HK-2 (cell line): ENCODE results near the gene HEPACAM.

ENCODE experiments used
- DNase-seq: peaks from one replicate; pipeline ENCODE4 v3.0.0-alpha.2; 2018; ENCODE audit not compliant: unreplicated experiment

Gene HEPACAM

DNA sequence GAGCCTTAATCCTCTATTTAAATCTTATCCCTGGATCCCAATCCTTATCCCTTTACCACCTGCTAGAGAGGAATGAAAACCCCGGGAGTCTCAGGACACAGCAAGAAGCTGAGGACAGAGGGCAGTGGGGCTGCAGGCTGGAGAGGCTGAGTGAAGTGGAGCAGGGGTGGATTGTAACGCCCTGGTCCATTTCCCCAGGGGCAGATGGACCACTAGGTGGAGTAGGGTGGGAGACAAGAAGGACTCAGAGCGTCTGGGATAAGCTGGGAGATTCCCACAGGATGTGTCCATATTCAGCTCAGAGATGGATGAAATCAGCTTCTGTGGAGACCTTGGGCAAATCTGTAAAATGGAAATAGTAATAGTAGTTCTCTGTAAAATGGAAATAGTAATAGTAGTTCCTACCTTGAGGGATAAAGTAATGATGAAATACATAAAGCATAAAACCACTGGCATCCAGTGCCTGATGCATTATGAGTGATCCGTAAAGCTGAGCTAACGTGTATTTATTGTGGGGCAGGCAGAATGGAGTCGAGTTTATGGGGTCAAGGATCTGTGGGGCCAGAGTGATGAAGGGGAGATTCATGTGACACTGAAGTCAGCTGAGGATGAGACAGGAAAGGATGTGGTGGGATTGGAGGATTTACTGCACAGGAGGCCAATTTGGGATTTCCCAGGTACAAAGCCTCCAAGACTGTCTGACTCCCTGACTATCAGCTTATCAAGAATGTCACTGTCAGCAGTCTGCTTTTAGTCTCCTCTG, 36.3 kb downstream of the HEPACAM start:
- no peak for DNase-seq

DNA sequence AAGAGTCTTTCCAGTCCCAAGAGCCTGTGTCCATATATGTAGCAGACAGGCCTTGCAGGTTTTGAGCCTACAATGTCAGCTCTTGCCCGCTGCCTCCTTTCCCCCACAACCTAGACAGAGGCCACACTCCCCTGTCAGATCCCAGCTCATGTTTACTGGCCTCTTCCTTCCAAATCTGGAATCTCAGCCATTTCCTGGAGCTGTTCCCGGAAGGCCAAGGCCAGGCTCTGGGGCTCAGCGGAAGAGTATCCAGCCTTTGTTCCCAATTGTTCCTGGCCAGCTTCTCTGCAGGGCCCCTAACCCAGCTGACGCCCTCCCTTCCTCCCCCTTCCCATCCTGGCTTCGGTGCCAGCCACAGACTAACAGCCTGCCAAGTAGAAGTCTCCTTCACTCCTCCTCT, 37.1 kb downstream of the HEPACAM start:
- DNase-seq = no peak

- no peak for DNase-seq
These were observed 37.6 kb downstream of the HEPACAM start for GRCh38 chr11:124898263-124898680.

- DNase-seq = no peak
These were observed 38.1 kb downstream of the HEPACAM start, which contains the start of gene ROBO4 for GRCh38 chr11:124897674-124898262. Gene ROBO4, minus strand, starts transcription at chr11:124897865. Its CDS starts 70 bp downstream, at chr11:124897795.

DNA sequence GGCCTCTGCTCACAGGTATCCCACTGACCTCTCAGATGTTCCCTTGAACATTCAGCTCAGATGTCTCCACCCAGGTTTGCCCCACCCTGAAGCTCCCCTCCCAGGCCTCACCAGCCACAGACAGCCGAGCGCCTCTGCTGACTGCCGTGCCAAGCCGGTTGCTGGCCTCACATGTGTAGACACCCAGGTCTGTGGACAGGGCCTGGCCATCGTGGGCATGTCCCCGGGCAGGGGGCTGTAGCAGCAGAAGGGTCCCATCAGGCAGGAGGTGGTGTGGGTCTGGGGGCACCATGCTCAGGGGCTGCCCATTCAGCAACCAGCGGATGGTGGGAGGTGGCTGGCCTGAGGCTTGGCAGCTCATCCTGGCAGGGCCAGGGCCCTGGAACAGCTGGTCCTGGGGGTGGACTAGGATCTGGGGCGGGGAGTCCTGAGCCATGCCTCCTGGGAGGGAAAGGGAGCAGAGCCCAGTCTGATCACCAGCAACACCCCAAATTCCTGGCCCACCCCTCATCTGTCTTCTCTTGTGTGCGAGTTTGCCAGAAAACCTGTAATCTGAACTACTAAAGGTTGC, 38.9 kb downstream of the HEPACAM start:
- DNase-seq = no peak

GRCh38 chr11:124896071-124896750, 39.6 kb downstream of the HEPACAM start:
- no peak for DNase-seq

- no peak for DNase-seq
These were observed 40.3 kb downstream of the HEPACAM start for GRCh38 chr11:124895471-124895971.

GRCh38 chr11:124894606-124895430, 41.0 kb downstream of the HEPACAM start:
- DNase-seq = no peak

DNA sequence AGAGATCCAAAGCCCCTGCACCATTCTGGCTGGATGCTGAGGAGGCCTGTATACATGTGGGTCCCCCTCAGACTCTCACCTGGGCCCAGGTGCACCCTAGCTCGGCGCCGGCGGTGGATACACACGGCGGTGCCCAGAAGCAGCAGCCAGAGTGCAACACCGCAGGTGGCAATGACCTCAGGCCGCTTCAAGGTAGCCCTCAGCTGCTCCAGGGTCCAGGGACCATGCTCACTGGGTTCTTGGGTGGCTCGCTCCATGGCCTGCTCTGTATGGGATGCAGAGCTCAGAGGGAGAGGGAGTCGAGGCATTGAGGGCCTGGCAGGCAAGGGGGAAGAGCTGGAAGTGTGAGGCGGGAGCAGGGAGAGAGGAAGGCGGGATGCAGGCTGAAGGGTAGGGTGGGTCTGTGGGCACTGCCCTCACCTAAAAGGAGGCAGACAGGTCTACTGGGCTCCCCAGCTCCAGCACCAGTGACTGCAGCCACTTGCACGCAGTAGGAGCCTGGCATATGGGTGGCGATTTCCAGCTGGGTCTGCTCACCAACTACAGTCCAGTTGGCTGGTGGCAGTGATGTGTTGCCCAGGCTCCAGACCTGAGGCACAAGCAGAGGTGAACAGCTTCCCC, 42.0 kb downstream of the HEPACAM start:
- DNase-seq = no peak

GRCh38 chr11:124892750-124893454, 42.9 kb downstream of the HEPACAM start:
- no peak for DNase-seq

- DNase-seq = no peak
These were observed 43.7 kb downstream of the HEPACAM start for GRCh38 chr11:124892146-124892545.

GRCh38 chr11:124891373-124891861, 44.4 kb downstream of the HEPACAM start:
- DNase-seq = no peak

DNA sequence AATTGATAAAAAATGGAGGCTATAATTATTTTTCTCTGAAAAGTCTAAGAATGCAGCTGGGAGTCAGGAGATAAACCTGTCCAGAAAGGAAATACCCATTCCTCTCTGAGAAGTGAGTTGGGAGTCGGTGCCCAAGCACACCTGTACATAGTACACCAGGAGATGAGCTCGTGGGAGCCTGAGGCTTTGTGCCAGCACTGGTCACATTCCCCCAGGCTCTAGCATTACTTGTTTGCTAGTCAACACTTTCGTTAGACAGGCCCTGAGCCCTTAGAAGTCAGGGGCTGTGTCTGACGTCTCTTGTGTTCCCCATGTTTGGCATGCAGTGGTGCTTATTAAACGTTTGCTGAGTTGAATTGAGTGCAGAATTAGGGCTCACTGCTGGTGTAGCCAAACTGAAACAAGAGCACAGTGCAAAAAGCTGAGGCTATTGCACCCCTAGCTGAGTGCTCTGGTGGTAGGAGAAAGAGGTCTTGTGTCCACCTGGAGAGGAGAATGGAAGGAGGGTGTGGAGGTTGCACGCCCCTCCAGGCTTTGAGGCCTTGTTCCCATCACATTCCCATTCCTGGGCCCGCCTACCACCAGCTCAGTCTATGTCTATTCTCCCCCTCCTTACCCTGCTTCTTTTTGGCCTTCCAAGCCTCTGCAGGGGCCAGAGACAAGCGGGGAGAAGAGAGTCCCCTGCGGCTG, 45.0 kb downstream of the HEPACAM start:
- DNase-seq = no peak

- DNase-seq = no peak
These were observed 45.7 kb downstream of the HEPACAM start for GRCh38 chr11:124890151-124890550.

GRCh38 chr11:124889191-124890091, 46.4 kb downstream of the HEPACAM start:
- no peak for DNase-seq

DNA sequence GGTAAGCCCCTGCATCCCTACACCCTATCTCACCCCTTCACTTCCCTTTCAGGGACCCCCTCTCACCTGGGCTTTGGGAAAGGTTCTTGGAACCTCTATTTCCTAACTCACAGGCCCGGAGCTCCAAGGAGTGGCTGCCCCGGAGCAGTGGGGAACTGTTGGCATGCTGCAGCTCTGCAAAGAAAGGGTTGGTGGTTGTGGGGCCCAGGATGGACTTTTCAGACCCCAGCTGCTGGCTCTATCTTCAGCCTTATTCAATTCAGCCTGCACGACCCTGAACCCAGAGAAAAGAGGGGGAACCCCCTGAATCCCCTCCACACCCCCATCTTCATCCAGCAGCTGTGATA, 48.2 kb downstream of the HEPACAM start:
- DNase-seq = no peak

GRCh38 chr11:124886978-124887666, 48.7 kb downstream of the HEPACAM start:
- no peak for DNase-seq

DNA sequence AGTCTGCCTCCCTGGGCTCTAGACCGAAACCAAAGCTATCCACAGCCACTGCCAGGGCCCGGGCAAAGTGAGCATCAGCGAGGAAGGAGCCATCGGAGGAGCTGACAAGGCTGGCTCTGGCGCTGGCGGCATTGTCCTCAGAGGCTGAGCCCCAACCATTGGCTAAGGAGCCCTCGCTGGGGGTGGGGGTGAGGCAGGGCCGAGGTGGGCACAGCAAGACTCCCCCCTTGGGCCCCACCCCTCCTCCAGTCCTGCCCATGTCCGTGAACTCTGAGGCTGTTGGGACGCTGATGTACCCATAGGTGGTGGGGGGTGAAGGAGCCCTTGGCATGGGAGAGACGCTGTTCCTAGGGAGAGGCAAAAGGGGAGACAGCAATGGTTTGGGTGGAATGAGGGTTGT, 49.4 kb downstream of the HEPACAM start:
- DNase-seq = no peak
